Mesenteric fat pad (tissue), 1 donor: ENCODE data around the gene LPAR6. TPM values are rescaled to one million over a fixed set of nuclear protein-coding genes. Genes with fewer than 3 reads are reported as not detected.

Experiments
- DNase-seq: peaks from one replicate; pipeline ENCODE4 v3.0.0-alpha.2; 2020; ENCODE audit warnings: low spot score
- total RNA-seq: library from RNA; stranded (reverse); fragmentation: NEBNext Ultra II Directional; extraction: Animal tissue kit (Norgen Biotek cat#: 25700); gene quantifications from one replicate; pipeline ENCODE4 v1.2.1, GENCODE V29; 2021
- donor health status: DM: yes; HTN: yes; CAD: no.

Gene LPAR6
- total RNA-seq, 1 donor from 2014 or later: 36.6 TPM

DNA sequence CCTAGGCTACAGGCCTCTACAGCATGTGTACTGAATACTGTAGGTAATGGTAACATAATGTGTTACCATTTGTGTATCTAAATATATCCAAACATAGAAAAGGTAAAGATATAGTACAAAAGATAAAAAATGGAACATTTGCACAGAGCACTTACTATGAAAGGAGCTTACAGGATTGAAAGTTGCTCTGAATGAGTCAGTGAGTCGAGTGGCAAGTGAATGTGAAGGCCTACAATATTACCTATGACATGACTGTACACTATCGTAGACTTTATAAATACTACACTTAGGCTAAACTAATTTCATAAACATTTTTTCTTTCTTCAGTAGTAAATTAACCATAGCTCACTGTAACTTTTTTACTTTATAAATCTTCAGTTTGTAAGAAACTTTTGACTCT is 35.1 kb downstream of the LPAR6 start:
- DNase-seq: no peak

DNA sequence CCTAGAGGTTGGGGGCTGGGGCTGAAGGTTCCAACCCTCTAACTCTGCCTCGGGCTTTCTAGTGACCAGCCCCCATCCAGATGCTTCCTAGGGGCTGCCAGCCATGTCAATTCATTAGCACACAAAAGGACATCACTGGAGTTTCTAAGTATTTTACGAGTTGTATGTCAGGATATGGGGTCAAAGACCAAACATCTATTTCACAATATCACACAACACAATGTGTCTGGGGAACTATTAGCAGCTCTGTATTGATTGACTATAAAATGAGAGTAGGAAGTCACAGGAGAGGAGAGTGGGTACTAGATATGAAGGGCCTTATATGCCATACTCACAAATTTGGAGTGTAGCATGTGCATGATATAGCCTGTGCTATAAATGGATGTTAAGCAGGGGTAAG is 42.1 kb downstream of the LPAR6 start:
- DNase-seq: no peak

DNA sequence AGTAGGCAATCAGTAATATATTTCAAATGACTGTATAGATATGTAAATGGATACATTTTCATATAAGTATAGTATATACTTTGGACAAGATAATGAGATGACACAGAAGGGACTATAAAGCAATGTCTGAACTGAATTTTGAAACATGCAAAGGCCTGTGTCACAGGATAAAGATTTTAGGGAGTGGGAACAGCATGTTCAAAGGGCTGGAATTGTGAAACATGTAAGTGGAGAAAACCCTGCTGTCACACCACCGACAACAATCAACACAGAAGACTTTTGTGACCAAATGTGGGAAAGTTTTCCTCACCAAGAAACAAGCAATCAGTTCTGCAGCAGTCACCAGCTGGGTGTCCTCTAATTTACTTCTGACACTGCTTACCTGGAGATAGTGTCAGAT is 42.9 kb downstream of the LPAR6 start:
- DNase-seq: no peak

Other genes with a start within 250 kb of the LPAR6 start
- gene ITM2B, start 179.9 kb downstream of the LPAR6 start, total RNA-seq: 611 TPM
- gene RB1, start 109.4 kb downstream of the LPAR6 start, total RNA-seq: 43.9 TPM
- gene RCBTB2, start 120.0 kb upstream of the LPAR6 start, total RNA-seq: 11.8 TPM
- gene CYSLTR2, start 240.8 kb upstream of the LPAR6 start, total RNA-seq: 0.64 TPM